ENCODE results near the gene CYP24A1.
A peak's percentile ranks its signal among the peaks of the same experiment; 100 is the strongest.

The CYP24A1 gene

GRCh38 chr20:54205450-54205849 lies 31.7 kb upstream of the CYP24A1 start:
- intact Hi-C loops (cut with DNase I), result no loop called here
- peak in 8 of 42 donors; percentile 19 to 57 (median 38) for DNase-seq

GRCh38 chr20:54204481-54204880 lies 30.7 kb upstream of the CYP24A1 start:
- DNase-seq, result no peak
- intact Hi-C loops (cut with DNase I), result loop anchor here (5.0 kb wide), 1 partner anchor 107 kb away; no protein-coding TSS in a partner anchor

- intact Hi-C loops (cut with DNase I), result loop anchor here (5.0 kb wide), 1 partner anchor 107 kb away; no protein-coding TSS in a partner anchor
- DNase-seq, result no peak
Measured at GRCh38 chr20:54204063-54204462, 30.3 kb upstream of the CYP24A1 start.

- intact Hi-C loops (cut with DNase I), result loop anchor here (5.0 kb wide), 1 partner anchor 106 kb away; no protein-coding TSS in a partner anchor
- no peak for DNase-seq
Measured at GRCh38 chr20:54203281-54203680, 29.5 kb upstream of the CYP24A1 start.

DNA sequence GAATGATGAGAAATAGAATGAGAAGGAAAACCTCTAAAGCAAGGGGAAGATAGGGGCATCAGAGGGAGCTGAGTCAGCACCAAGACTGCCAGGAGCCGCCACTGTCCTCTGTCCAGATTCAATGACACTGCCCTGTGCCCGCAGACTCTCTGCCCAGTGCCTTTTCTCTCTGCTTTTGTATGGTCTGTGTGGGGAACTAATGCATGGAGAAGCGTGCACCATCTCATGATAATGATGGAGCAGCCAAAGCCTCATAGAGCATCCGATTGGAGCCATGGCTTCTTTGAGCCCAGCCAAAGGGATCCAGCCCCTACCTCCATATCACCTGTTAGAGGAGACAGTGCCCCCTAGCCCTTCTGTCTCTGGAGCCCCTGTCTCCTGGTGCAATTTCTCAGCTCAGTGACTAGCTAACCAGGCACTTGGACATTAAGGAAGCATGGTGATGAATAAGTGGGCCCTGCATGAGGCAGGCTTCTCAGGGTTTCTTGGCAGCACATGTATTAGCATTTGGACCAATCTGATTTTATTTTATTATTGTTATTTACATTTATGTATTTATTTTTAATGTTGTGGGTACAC lies 27.6 kb upstream of the CYP24A1 start:
- intact Hi-C loops (cut with DNase I), result loop anchor here (5.0 kb wide), 1 partner anchor 104 kb away; no protein-coding TSS in a partner anchor
- no peak for DNase-seq

GRCh38 chr20:54200487-54201267 lies 26.9 kb upstream of the CYP24A1 start:
- intact Hi-C loops (cut with DNase I), result loop anchor here (5.0 kb wide), 1 partner anchor 103 kb away; no protein-coding TSS in a partner anchor
- no peak for DNase-seq

GRCh38 chr20:54199721-54200176 lies 26.0 kb upstream of the CYP24A1 start:
- intact Hi-C loops (cut with DNase I), result loop anchor here (5.0 to 10.0 kb wide), 3 partner anchors 102 to 622 kb away; no protein-coding TSS in a partner anchor
- DNase-seq, result peak; percentile 54 to 93 (median 84)

DNA sequence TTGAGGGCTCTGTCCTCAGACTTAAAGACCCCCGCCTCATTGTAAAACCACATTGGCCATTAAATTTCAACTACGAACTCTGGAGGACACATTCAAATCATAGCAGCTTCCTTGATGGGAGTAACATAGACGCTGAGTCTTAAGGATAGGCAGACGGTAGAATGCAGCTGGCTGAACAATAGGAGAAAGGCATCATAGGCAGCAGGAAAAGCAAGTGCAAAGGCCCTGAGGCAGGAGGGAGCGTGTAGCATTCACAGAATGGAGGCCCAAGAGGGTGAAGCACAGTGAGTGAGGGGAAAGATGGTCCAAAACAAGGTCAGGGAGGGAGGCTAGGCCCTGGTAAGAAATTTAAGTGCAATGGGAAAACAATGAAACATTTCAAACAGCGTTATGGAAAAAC lies 25.5 kb upstream of the CYP24A1 start:
- intact Hi-C loops (cut with DNase I), result loop anchor here (5.0 to 10.0 kb wide), 2 partner anchors 254 to 622 kb away; no protein-coding TSS in a partner anchor
- DNase-seq, result no peak

GRCh38 chr20:54197621-54198604 lies 24.1 kb upstream of the CYP24A1 start:
- peak in 1 of 42 donors; percentile 29 for DNase-seq
- intact Hi-C loops (cut with DNase I), result loop anchor here (5.0 to 10.0 kb wide), 2 partner anchors 253 to 621 kb away; no protein-coding TSS in a partner anchor

DNA sequence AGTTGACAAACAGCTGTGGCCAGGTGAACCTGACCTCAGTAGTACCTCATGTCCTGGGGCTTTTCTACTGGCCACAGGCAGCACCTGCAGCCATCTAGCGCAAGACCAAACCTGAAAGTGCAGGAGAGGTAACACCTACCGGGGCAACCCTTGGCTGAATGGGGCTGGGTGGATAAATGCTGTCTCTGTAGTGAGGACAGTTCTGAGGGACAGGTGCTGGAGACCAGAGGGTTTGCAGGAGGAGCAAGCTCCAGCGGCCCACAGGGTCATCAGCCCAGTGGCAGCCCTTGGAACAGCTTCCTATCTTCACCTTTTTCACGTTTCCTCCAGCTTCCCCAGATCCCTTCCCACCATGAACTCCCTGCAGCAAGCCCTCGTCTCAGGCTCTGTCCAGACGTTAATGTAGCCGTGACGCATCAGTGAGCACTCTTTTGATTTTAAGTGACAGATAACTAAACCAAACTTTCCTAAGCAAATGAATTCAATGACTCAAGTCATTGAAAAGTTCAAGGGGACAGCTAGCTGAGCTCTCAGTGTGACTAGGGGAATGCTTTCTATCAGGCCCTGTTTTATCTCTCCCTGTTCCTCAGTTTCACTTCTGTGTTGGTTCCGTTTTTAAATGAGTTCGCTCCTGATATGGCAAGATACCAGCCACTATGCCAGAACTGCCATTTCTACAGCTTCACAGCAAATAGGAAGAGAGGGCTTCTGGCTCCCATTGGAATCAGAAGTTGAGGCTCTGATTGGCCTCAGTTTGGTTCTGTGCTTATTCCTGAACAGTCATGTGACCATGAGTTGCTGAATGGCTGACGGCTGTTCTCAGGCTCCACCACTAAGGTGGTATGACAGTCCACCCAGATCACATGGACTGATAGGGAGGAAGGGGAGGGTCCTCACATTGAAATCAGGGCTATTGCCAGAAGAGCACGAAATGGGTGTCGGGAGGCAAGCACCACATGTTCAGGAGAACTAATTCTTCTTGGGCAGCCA lies 22.0 kb upstream of the CYP24A1 start:
- intact Hi-C loops (cut with DNase I), result loop anchor here (5.0 to 10.0 kb wide), 2 partner anchors 251 to 618 kb away; no protein-coding TSS in a partner anchor
- no peak for DNase-seq

DNA sequence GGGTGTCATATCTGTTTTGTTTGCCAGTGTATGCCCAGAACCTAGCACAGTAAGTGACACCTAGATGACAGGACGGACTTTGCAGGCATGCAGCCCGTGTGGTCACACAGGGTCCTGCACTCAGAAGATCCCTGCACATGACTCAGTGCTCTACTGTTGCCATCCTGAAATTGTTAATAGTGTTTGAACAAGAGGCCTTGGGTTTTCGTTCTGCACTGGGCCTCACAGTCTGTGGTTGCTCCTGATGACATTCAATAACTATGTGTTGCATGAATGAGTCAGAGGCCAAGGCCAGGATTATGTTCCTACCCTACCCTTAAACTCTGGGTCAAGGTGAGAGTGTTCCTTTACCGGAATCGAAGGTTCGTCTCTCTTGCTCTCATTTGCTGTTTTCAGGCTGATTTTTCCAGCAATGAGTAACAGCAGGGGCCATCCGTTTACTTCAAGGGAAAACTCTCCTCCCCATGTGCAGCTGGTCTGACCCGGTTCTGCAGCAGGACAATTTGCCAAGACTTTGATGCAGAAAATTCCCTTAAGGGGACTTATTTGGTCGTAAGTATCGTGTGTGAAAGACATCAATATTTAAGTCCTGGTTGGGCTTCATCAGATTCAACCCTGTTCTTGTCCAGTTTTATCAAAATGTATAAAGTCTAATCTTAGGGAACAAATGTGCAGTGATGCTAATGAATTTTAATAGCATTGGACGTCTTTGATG lies 21.1 kb upstream of the CYP24A1 start:
- no peak for DNase-seq
- intact Hi-C loops (cut with DNase I), result loop anchor here (5.0 to 10.0 kb wide), 2 partner anchors 250 to 618 kb away; no protein-coding TSS in a partner anchor

DNA sequence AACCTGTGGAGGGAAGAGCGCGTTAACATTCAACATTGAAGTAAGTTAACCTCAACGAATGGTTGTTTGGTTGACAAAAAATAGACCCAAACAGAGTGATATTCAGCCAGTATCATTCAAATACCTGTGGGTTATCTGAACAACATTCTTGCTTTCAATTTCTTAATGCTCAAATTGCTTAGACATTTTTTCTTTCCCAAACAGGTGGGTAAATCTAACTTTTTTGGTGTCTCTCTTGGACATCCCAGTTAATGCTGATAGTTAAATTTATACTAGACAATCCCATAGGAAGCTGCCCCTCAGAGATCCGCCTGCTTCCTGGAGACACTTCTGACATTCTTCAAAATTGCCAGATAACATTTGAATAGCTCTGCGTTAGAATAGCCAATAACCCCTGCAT lies 20.0 kb upstream of the CYP24A1 start:
- intact Hi-C loops (cut with DNase I), result loop anchor here (10.0 kb wide), 1 partner anchor 249 kb away; no protein-coding TSS in a partner anchor
- DNase-seq, result no peak

GRCh38 chr20:54190217-54190616 lies 16.4 kb upstream of the CYP24A1 start:
- intact Hi-C loops (cut with DNase I), result loop anchor here (10.0 kb wide), 1 partner anchor 245 kb away; no protein-coding TSS in a partner anchor
- DNase-seq, result no peak

- intact Hi-C loops (cut with DNase I), result loop anchor here (10.0 kb wide), 1 partner anchor 245 kb away; no protein-coding TSS in a partner anchor
Measured at GRCh38 chr20:54189630-54190029, 15.8 kb upstream of the CYP24A1 start.

GRCh38 chr20:54188132-54188849 lies 14.5 kb upstream of the CYP24A1 start:
- no peak for DNase-seq
- intact Hi-C loops (cut with DNase I), result no loop called here

More at GRCh38 chr20:54189630-54190029, 15.8 kb upstream of the CYP24A1 start:
- no peak for DNase-seq

Measured in head of caudate nucleus (tissue), 42 donors.